T-helper 1 cell (primary cell): ENCODE measurements around the gene FLT4.

Experiments
- DNase-seq, 5 donors: peaks; one replicate each; pipeline ENCODE4 v3.0.0-alpha.2; 2012 to 2020

Gene FLT4

DNA sequence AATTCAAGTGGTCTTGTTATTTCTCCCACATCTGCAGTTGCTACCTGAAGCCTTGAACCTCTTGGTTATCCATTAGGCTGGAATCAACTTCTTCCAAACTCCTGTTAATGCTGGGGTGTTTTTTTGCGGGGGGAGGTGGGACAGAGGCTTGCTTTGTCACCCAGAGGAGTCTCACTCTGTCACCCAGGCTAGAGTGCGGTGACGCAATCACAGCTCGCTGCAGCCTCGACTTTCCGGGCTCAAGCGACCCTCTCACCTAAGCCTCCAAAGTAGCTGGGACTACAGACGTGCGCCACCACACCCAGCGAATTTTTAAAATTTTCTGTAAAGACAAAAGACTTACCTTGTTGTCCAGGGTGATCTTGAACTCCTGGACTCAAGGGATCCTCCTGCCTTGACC, 62.5 kb downstream of the FLT4 start:
- DNase-seq, result no peak

DNA sequence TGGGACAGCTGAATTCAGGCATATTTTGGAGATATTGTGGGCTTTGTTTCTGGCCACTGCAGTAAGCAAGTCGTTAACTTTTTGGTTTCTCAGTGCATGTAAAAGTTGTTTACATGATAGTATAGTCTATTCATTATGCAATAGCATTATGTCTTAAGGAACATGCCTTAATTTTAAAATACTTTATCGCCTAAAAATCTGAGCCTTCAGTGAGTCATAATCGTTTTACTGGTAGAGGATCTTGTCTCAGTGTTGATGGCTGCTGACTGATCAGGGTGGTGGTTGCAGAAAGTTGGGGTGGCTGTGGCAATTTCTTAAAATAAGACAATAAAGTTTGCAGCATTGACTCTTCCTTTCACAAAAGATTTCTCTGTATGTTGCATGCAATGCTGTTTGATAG, 63.2 kb downstream of the FLT4 start:
- DNase-seq, result no peak

DNA sequence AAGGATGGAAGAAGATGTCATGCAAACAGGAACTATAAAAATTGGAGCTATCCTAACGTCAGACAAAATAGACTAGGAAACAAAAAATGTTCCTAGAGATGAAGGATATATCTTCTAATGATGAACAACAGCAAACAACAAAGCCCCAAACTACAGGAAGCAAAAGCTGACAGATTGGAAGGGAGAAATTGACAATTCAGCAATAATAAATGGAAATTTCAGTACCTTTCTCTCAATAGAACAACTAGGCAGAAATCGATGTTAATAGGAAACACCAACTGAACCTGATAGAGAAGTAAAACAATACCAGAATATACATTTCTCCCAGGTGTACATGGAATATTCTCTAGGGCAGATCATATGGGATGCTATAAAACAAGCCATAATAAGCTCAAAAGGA, 65.7 kb downstream of the FLT4 start:
- DNase-seq, result no peak

DNA sequence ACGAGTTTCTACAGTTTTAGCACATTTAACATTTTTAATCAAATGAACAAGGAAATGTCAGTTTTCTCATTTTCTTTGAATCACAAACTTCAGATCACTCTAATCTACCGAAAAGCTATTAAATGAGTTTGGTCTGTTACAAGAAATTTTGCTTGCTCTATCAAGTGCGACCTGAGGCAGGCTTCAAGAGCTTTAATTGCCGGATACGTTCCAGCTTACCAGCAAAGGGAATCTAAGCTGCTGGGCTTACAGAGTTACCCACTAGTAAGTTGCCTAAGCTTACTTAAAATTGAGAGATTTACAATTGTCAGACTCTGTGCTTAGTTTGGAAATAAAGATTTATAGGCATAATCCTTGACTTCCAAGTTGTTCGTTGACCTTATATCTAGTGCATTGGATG, 68.7 kb downstream of the FLT4 start:
- no peak for DNase-seq

DNA sequence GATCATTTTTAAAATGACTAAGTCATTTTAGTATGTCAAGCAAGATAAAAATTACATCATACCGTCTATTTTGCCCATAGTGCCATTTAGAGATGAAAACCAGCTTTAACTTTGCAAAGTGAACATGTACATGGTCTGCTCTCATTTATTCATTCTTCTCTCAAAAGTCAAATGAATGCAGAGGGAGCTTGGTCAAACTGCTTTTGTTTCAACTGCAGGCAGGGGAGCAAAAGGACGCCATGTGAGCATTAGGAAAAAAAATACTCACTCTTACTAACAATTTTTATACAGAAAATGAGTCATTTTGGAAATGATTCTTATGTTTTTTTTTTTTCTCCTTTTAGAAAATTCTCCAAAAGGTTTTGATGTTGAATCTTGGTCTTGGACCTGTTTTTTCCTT, 73.8 kb downstream of the FLT4 start:
- DNase-seq, result no peak

DNA sequence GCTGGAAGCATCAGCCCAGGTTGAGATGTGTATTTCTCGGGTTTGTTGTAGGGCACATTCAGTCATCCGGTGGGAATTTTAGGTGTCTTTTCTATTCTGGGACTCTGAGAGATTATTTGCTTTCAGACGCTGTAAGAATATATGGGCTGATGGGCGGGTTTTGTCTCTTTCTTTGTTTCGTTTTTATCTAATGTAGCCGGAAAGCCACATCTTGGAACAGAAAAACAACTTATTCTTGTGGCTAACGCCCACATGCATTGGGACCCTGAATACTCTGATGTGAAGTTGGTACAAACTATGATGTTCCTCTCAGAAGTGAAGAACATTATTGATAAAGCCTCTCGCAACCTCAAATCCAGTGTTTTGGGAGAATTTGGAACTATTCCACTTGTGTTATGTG, 80.5 kb downstream of the FLT4 start:
- no peak for DNase-seq

DNA sequence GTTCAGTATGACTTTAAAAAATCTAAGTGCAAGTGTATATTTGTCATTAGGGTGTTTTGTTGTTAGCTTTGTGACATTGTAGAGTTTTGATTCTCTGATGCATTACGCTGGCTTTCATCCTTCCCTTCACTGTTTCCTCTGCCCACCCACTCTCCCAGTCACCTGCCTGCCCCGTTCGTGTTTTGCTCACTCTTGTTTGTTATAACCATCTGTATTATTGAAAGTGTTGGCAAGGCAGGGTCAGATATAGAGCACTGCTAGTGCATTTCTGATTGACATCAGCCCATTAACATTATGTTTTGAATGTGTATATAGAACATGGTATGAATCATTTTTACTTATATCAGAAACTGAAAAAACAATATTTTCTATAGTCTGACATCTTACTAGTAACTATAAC, 85.4 kb downstream of the FLT4 start:
- no peak for DNase-seq

DNA sequence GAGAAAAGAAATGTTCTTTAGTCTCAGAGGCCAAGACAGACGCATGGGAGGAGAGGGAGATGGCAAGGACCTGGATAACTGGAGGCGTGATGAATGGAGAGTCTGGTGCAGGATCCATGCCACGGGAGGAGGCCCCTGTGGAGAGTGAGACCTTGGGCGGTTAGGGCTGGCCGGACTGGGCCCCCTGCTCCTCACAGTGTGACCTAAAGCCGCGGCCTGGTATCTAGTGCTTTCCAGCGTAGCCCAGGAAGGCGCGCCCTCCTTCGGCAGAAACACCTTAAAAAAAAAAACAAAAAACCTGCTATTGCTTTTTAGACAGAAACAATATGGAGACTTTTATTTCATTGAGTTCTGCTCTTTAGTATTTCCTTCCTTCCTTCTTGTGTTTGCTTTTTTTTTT, 91.2 kb downstream of the FLT4 start:
- no peak for DNase-seq

DNA sequence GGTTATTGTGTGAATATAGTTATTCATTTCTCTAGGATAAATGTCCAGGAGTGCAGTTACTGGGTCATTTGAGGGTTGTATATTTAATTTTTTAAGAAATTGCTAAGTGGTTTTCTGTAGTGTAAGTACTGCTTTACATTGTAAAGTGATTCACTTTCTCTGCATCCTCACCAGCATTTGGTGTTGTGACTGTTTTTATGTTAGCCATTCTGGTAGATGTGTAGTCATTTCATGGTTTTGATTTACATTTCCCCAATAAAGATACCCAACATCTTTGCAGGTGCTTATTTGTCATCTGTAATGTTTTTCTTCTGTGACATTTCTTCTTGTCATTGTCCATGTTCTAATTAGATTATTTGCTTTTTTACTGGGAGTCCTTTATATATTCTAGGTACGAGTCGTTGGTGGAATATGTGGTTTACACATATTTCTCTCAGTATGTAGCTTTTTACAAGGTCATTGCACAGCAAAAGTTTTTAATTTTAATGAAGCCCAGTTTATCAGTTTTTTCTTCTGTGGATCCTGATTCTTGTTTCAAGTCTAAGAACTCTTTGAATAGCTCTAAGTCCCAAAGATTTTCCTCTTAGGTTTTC, 92.1 kb downstream of the FLT4 start:
- peak in 1 of 5 donors; percentile 12 for DNase-seq

DNA sequence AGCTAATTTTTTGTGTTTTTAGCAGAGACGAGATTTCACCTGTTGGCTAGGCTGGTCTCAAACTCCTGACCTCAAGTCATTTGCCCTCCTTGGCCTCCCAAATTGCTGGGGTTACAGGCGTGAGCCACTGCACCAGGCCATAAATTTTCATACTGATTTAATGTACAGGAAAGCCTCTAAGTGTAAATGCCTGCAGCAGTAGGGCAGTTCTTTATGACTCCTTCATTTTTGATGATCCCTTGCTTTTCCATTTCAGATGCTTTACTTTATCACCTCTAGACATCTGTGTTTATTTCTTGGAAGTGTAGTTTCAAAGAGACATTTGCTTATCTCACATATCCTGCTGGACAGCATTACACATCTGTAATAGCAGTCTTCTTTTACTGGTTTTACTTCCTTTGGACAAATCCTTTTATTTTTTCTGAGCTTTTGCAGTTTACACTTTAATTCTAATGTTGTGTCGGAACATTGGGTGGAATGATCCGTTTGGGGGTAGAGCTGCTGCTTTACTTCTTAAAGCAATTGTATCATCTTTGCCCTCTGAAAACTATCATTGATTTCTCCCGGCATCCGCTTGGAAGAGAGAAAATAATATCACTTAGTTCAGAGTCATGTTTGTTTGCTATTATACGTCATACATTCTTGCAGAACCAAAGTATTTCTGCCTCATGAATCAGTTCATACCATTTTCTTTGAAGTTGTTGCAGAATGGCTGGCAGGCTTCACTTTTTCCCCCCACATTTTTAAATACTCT, 94.1 kb downstream of the FLT4 start:
- DNase-seq, result no peak

DNA sequence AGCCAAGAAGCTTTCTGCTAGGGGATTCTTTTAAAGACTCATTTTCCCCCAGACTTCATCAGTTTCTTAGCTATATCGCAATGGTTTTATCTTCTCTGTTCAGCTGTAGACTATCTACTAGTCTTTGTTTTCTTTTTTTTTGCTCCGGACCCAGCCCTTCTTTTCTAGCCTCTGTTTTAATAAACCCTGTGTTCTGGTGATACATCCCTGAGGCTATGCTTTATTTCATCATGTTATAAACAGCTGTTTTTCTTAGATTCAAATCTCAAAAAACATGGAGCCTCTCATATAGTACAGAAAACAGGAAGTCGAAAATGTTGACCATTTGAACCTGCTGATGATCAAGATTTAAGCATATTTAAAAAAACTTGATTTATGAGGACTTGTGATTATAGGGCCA, 95.9 kb downstream of the FLT4 start:
- no peak for DNase-seq
